Neural cell (in vitro differentiated cells): ENCODE data around the gene NEURL2. TPM values are rescaled to one million over a fixed set of nuclear protein-coding genes. Genes with fewer than 3 reads are reported as not detected.

Experiments
- H2AFZ ChIP-seq: fragments of 200-600, 300-800 bp; sonication (generic), shearing (Covaris generic); 2 replicates; pipeline ENCODE4 v1.6.0; 2014; ENCODE audit warnings: low read depth, mild to moderate bottlenecking, antibody characterized with exemption, low read length, moderate library complexity
- H3F3A ChIP-seq: fragments of 200-600 bp; shearing (Covaris generic); 2 replicates; pipeline ENCODE4 v1.6.1; 2016; ENCODE audit warnings: mild to moderate bottlenecking, moderate library complexity, mixed read lengths, antibody characterized with exemption, low read length; ENCODE audit not compliant: insufficient read depth, poor library complexity, severe bottlenecking
- H3K27ac ChIP-seq: fragments of 200-600, 300-800 bp; sonication (generic), shearing (Covaris generic); 2 replicates; pipeline ENCODE4 v1.5.1; 2014; ENCODE audit warnings: mild to moderate bottlenecking, low read length, moderate library complexity
- H3K27me3 ChIP-seq: fragments of 300-800, 200-600 bp; sonication (generic), shearing (Covaris generic); 2 replicates; pipeline ENCODE4 v1.6.0; 2014; ENCODE audit warnings: mild to moderate bottlenecking, low read depth, low read length, moderate library complexity; ENCODE audit not compliant: insufficient read depth
- H3K36me3 ChIP-seq: fragments of 300-800, 200-600 bp; sonication (generic), shearing (Covaris generic); 2 replicates; pipeline ENCODE4 v1.5.1; 2014; ENCODE audit warnings: mild to moderate bottlenecking, antibody characterized with exemption, low read length, moderate library complexity; ENCODE audit not compliant: insufficient read depth
- H3K4me2 ChIP-seq: fragments of 300-800, 200-600 bp; sonication (generic), shearing (Covaris generic); 2 replicates; pipeline ENCODE4 v1.6.0; 2014; ENCODE audit warnings: mild to moderate bottlenecking, low read length
- H3K4me3 ChIP-seq: fragments of 300-800, 200-600 bp; sonication (generic), shearing (Covaris generic); 2 replicates; pipeline ENCODE4 v1.5.1; 2014; ENCODE audit warnings: mild to moderate bottlenecking, low read length, moderate library complexity
- H3K79me2 ChIP-seq: fragments of 200-600 bp; shearing (Covaris generic); replicated peaks from 2 replicates; pipeline ENCODE4 v1.6.0; 2014; ENCODE audit warnings: mild to moderate bottlenecking, low read length, moderate library complexity; ENCODE audit not compliant: insufficient read depth
- H3K9ac ChIP-seq: fragments of 300-800, 200-600 bp; sonication (generic), shearing (Covaris generic); 2 replicates; pipeline ENCODE4 v1.6.1; 2016; ENCODE audit warnings: mild to moderate bottlenecking, low read length, mixed read lengths
- H3K9me2 ChIP-seq: fragments of 200-600 bp; shearing (Covaris generic); 2 replicates; pipeline ENCODE4 v1.6.1; 2016; ENCODE audit warnings: mild to moderate bottlenecking, low read length, mixed read lengths; ENCODE audit not compliant: insufficient read depth
- H3K9me3 ChIP-seq: fragments of 200-600, 300-800 bp; sonication (generic), shearing (Covaris generic); 2 replicates; pipeline ENCODE4 v1.6.1; 2016; ENCODE audit warnings: mild to moderate bottlenecking, mixed run types, low read length, moderate library complexity, mixed read lengths
- H4K20me1 ChIP-seq: fragments of 200-600 bp; shearing (Covaris generic); 2 replicates; pipeline ENCODE4 v1.6.1; 2016; ENCODE audit warnings: mild to moderate bottlenecking, mixed run types; ENCODE audit not compliant: insufficient read depth
- EP300 ChIP-seq: fragments of 450-650 bp; conservative IDR thresholded peaks from 2 replicates; pipeline ENCODE4 v1.6.1; 2014; ENCODE audit warnings: antibody characterized with exemption, mild to moderate bottlenecking, moderate library complexity; ENCODE audit not compliant: poor library complexity, severe bottlenecking
- EZH2 ChIP-seq: fragments of 200-600, 300-800 bp; shearing (Covaris generic), sonication (generic); IDR thresholded peaks from 2 replicates; pipeline ENCODE4 v1.6.1; 2014; ENCODE audit warnings: antibody characterized with exemption, low read length, borderline replicate concordance, mild to moderate bottlenecking; ENCODE audit not compliant: insufficient read depth, poor library complexity, severe bottlenecking
- MXI1 ChIP-seq: fragments of 450-650 bp; conservative IDR thresholded peaks from 2 replicates; pipeline ENCODE4 v1.6.1; 2014; ENCODE audit warnings: antibody characterized with exemption, mild to moderate bottlenecking; ENCODE audit not compliant: poor library complexity, severe bottlenecking
- POLR2AphosphoS5 ChIP-seq: IDR thresholded peaks from 2 replicates; pipeline ENCODE4 v1.6.1; 2012
- RAD21 ChIP-seq: fragments of 450-650 bp; conservative IDR thresholded peaks from 2 replicates; pipeline ENCODE4 v1.6.1; 2014; ENCODE audit warnings: antibody characterized with exemption, mild to moderate bottlenecking, moderate library complexity
- REST ChIP-seq: IDR thresholded peaks from 2 replicates; pipeline ENCODE4 v1.6.1; 2012; ENCODE audit warnings: borderline replicate concordance
- SMC3 ChIP-seq: fragments of 450-650 bp; conservative IDR thresholded peaks from 2 replicates; pipeline ENCODE4 v1.6.1; 2014; ENCODE audit warnings: antibody characterized with exemption, mild to moderate bottlenecking, moderate library complexity; ENCODE audit not compliant: poor library complexity
- TAF1 ChIP-seq: IDR thresholded peaks from 2 replicates; pipeline ENCODE4 v1.6.1; 2012; ENCODE audit warnings: low read depth
- polyA plus RNA-seq: library from polyadenylated mRNA; depleted of rRNA; stranded (reverse); fragments of >200 nt; gene quantifications from 2 replicates; pipeline ENCODE4 v1.2.3, GENCODE V29; 2014
- TF ChIP-seq, protein P1 (sequence below): fragments of 450-650 bp; IDR thresholded peaks from 2 replicates; pipeline ENCODE4 v1.5.1; 2014; ENCODE audit warnings: antibody characterized with exemption, mild to moderate bottlenecking, moderate library complexity; ENCODE audit not compliant: poor library complexity, severe bottlenecking

The NEURL2 gene
- polyA plus RNA-seq, 1 donor from 2014 or later, result 5.0 TPM

GRCh38 chr20:45842169-45842812 is 48.7 kb downstream of the NEURL2 start:
- Histone ChIP-seq H3K4me3 (no peak overlapping the region), H3K9ac (no peak overlapping the region), H4K20me1 (no peaks in the 10 kb centered on the region), H3F3A (no peaks in the 10 kb centered on the region), H3K79me2 (no peaks in the 10 kb centered on the region), H3K27me3 (no peaks in the 10 kb centered on the region), H3K9me2 (no peaks in the 10 kb centered on the region), H2AFZ (no peak overlapping the region), H3K27ac (no peak overlapping the region), H3K4me2 (no peak overlapping the region), H3K9me3 (no peaks in the 10 kb centered on the region), H3K36me3 (no peaks in the 10 kb centered on the region)
- TF ChIP-seq POLR2AphosphoS5, result no peak
- TF ChIP-seq EP300, result no peak

GRCh38 chr20:45841407-45842129 is 49.4 kb downstream of the NEURL2 start:
- Histone ChIP-seq H4K20me1 (no peaks in the 10 kb centered on the region), H3F3A (no peaks in the 10 kb centered on the region), H3K79me2 (no peaks in the 10 kb centered on the region), H3K9me3 (no peaks in the 10 kb centered on the region), H3K36me3 (no peaks in the 10 kb centered on the region), H3K9ac (no peak overlapping the region), H2AFZ (no peak overlapping the region), H3K4me3 (no peak overlapping the region), H3K9me2 (no peaks in the 10 kb centered on the region), H3K27ac (no peak overlapping the region), H3K4me2 (no peak overlapping the region), H3K27me3 (no peaks in the 10 kb centered on the region)
- TF ChIP-seq MXI1 (no peak), TAF1 (no peak), REST (no peak), RAD21 (no peak), SMC3 (no peak), POLR2AphosphoS5 (no peak), EP300 (no peak), EZH2 (no peak)
- TF ChIP-seq, protein P1, sequence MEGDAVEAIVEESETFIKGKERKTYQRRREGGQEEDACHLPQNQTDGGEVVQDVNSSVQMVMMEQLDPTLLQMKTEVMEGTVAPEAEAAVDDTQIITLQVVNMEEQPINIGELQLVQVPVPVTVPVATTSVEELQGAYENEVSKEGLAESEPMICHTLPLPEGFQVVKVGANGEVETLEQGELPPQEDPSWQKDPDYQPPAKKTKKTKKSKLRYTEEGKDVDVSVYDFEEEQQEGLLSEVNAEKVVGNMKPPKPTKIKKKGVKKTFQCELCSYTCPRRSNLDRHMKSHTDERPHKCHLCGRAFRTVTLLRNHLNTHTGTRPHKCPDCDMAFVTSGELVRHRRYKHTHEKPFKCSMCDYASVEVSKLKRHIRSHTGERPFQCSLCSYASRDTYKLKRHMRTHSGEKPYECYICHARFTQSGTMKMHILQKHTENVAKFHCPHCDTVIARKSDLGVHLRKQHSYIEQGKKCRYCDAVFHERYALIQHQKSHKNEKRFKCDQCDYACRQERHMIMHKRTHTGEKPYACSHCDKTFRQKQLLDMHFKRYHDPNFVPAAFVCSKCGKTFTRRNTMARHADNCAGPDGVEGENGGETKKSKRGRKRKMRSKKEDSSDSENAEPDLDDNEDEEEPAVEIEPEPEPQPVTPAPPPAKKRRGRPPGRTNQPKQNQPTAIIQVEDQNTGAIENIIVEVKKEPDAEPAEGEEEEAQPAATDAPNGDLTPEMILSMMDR, result no peak
